HG03521 (cell line): ENCODE data around the gene ZNF274.
"Not testable (repeated sequence)": the region's sequence is repeated elsewhere in the genome, so short reads cannot be mapped to it uniquely, and the experiment has no call there.

Source experiments
- ATAC-seq: cut with Tn5 transposase; IDR thresholded peaks from one replicate; pipeline ENCODE4 v1.9.1; 2021; ENCODE audit warnings: mild to moderate bottlenecking, moderate library complexity; ENCODE audit not compliant: unreplicated experiment

The ZNF274 gene

GRCh38 chr19:58212336-58213074 lies 29.6 kb downstream of the ZNF274 start:
- ATAC-seq, result no peak

- ATAC-seq, result no peak
Observed at GRCh38 chr19:58213075-58213369, 30.2 kb downstream of the ZNF274 start.

GRCh38 chr19:58217069-58217481 lies 34.2 kb downstream of the ZNF274 start:
- no peak for ATAC-seq

GRCh38 chr19:58217607-58218391 lies 34.9 kb downstream of the ZNF274 start:
- no peak for ATAC-seq

GRCh38 chr19:58218899-58219298 lies 36.0 kb downstream of the ZNF274 start:
- no peak for ATAC-seq

- ATAC-seq, result peak; percentile 23
Observed at GRCh38 chr19:58227964-58228584, 45.2 kb downstream of the ZNF274 start.

GRCh38 chr19:58228585-58229254 lies 45.9 kb downstream of the ZNF274 start, which contains the start of gene ZNF544:
TSS of gene ZNF544 (plus strand) at chr19:58228914. CDS start at chr19:58244024, 15,110 bp downstream.
- peak; percentile 87 for ATAC-seq

- no peak for ATAC-seq
Observed at GRCh38 chr19:58229255-58229639, 46.4 kb downstream of the ZNF274 start.

GRCh38 chr19:58237324-58237723 lies 54.5 kb downstream of the ZNF274 start:
- no peak for ATAC-seq

GRCh38 chr19:58243351-58243750 lies 60.5 kb downstream of the ZNF274 start:
- ATAC-seq, result no peak

- no peak for ATAC-seq
Observed at GRCh38 chr19:58248886-58249285, 66.0 kb downstream of the ZNF274 start.

- no peak for ATAC-seq
Observed at GRCh38 chr19:58252102-58252685, 69.3 kb downstream of the ZNF274 start.

GRCh38 chr19:58258259-58258658 lies 75.4 kb downstream of the ZNF274 start:
- not testable (repeated sequence) for ATAC-seq

GRCh38 chr19:58261600-58261967 lies 78.7 kb downstream of the ZNF274 start:
- ATAC-seq, result no peak

- no peak for ATAC-seq
Observed at GRCh38 chr19:58261968-58262921, 79.4 kb downstream of the ZNF274 start.

GRCh38 chr19:58262922-58263296 lies 80.0 kb downstream of the ZNF274 start:
- ATAC-seq, result no peak
